Stimulated activated naive CD4-positive, alpha-beta T cell (primary cell): ENCODE data around the gene KCNQ1.

Experiments used
- DNase-seq, 6 experiments: peaks; one replicate each; lab custom pipeline; 2025; lab: John Stamatoyannopoulos, UW

KCNQ1 gene

GRCh38 chr11:2411446-2412305 is 33.1 kb upstream of the KCNQ1 start:
- DNase-seq: no peak

GRCh38 chr11:2412323-2412722 is 32.5 kb upstream of the KCNQ1 start:
- no peak for DNase-seq

GRCh38 chr11:2413742-2414579 is 30.8 kb upstream of the KCNQ1 start:
- DNase-seq: no peak

GRCh38 chr11:2414616-2415015 is 30.2 kb upstream of the KCNQ1 start:
- no peak for DNase-seq

GRCh38 chr11:2415171-2415570 is 29.6 kb upstream of the KCNQ1 start:
- no peak for DNase-seq

GRCh38 chr11:2415601-2416380 is 29.0 kb upstream of the KCNQ1 start:
- no peak for DNase-seq

GRCh38 chr11:2416765-2417164 is 28.0 kb upstream of the KCNQ1 start:
- no peak for DNase-seq

- no peak for DNase-seq
Observed at GRCh38 chr11:2417856-2418692, 26.7 kb upstream of the KCNQ1 start.

GRCh38 chr11:2418693-2419360 is 26.0 kb upstream of the KCNQ1 start:
- no peak for DNase-seq

GRCh38 chr11:2419638-2420501 is 24.9 kb upstream of the KCNQ1 start:
- DNase-seq: peak in 5 of 6 experiments; percentile 21 to 54 (median 48)

GRCh38 chr11:2420502-2421225 is 24.1 kb upstream of the KCNQ1 start:
- peak; percentile 37 to 75 (median 62) for DNase-seq

- no peak for DNase-seq
Observed at GRCh38 chr11:2421226-2421994, 23.4 kb upstream of the KCNQ1 start.

GRCh38 chr11:2421996-2422395 is 22.8 kb upstream of the KCNQ1 start:
- DNase-seq: no peak

- DNase-seq: no peak
Observed at GRCh38 chr11:2422461-2423156, 22.2 kb upstream of the KCNQ1 start.

- DNase-seq: no peak
Observed at GRCh38 chr11:2423157-2424025, 21.4 kb upstream of the KCNQ1 start.

- no peak for DNase-seq
Observed at GRCh38 chr11:2424811-2425495, 19.9 kb upstream of the KCNQ1 start.
